ENCODE data around the gene JMJD4. TPM values are rescaled to one million over a fixed set of nuclear protein-coding genes. Genes with fewer than 3 reads are reported as not detected.

JMJD4 gene
- total and polyA plus RNA-seq, 12 donors, result 8.6 to 57.5 (median 27.5) TPM

DNA sequence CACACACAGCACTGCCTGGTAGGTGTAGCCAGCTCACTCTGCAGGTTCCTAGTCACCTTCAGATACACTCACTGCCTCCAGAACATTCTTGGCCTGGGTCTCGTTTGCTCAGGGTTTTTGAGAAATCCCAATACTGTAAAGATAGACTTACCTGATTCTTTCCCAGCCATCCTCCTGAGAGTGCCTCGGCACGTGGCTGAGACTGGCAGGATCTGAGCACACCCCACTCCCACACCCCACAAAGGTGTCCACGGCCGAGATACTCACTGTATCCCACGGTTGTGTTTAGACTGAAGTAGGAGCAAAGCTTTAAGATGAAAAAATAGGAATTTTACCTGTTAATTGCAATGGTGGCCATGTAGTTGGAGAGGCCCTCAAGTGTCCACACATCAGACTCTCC lies 33.5 kb upstream of the JMJD4 start:
- intact Hi-C loops (cut with DNase I), result loop anchor here in 1 of 2 donors (10.0 kb wide), 1 partner anchor 284 kb away; no protein-coding TSS in a partner anchor
- TF ChIP-seq, protein P1, sequence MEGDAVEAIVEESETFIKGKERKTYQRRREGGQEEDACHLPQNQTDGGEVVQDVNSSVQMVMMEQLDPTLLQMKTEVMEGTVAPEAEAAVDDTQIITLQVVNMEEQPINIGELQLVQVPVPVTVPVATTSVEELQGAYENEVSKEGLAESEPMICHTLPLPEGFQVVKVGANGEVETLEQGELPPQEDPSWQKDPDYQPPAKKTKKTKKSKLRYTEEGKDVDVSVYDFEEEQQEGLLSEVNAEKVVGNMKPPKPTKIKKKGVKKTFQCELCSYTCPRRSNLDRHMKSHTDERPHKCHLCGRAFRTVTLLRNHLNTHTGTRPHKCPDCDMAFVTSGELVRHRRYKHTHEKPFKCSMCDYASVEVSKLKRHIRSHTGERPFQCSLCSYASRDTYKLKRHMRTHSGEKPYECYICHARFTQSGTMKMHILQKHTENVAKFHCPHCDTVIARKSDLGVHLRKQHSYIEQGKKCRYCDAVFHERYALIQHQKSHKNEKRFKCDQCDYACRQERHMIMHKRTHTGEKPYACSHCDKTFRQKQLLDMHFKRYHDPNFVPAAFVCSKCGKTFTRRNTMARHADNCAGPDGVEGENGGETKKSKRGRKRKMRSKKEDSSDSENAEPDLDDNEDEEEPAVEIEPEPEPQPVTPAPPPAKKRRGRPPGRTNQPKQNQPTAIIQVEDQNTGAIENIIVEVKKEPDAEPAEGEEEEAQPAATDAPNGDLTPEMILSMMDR (IDR thresholded peaks at IDR 0.05), result no peak
- no peak for TF ChIP-seq POLR2A (IDR thresholded peaks at IDR 0.05)
- WGBS, 4 donors, result 89 to 96% (median 92%) methylated on average over 6 of the region's 6 CpGs

DNA sequence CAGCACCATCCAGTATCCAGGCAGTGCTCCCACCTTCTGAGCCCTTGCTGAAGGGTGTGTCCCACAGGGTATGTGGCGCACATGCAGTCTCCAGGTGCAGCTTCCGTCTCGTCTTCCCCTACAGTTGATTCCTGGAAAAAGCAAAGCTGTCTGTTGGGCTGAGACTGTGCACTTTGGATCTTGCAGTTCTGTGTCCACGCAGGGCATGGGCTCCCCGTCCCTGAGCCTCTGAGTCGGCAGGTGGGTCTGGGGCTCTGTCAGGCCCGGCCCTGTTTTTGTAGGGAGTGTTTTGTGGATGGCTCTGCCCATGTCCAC lies 33.0 kb upstream of the JMJD4 start:
- Histone ChIP-seq H3K27me3 (no peaks in the 10 kb centered on the region), H3K9me3 (replicated peaks in 1 of 3) (no peaks in the 10 kb centered on the region), H3K4me3 (no peak overlapping the region), H3K36me3 (replicated peaks in 1 of 2) (peaks cover 0 to 57% of the 10 kb centered on the region in 2 donors), H3K4me1 (replicated peaks in 1 of 2) (peaks cover 0 to 7% of the 10 kb centered on the region in 2 donors), H3K27ac (no peak overlapping the region)
- TF ChIP-seq, protein P1 (IDR thresholded peaks at IDR 0.05), result no peak
- no peak for TF ChIP-seq POLR2A (IDR thresholded peaks at IDR 0.05)
- intact Hi-C loops (cut with DNase I), result loop anchor here in 1 of 2 donors (10.0 kb wide), 1 partner anchor 283 kb away; no protein-coding TSS in a partner anchor
- WGBS, 4 donors, result 93 to 97% (median 96%) methylated on average over 7 of the region's 7 CpGs
- DNase-seq, result no peak

More for the DNA sequence above, 33.5 kb upstream of the JMJD4 start:
- H3K4me1 ChIP-seq (replicated peaks in 1 of 2), result peaks cover 0 to 5% of the 10 kb centered on the region in 2 donors
- no peaks in the 10 kb centered on the region for H3K9me3 ChIP-seq (replicated peaks in 1 of 3)
- no peak overlapping the region for H3K27ac ChIP-seq
- H3K36me3 ChIP-seq (replicated peaks in 1 of 2), result peaks cover 0 to 57% of the 10 kb centered on the region in 2 donors
- no peak overlapping the region for H3K4me3 ChIP-seq
- DNase-seq, result no peak
- no peaks in the 10 kb centered on the region for H3K27me3 ChIP-seq

DNA sequence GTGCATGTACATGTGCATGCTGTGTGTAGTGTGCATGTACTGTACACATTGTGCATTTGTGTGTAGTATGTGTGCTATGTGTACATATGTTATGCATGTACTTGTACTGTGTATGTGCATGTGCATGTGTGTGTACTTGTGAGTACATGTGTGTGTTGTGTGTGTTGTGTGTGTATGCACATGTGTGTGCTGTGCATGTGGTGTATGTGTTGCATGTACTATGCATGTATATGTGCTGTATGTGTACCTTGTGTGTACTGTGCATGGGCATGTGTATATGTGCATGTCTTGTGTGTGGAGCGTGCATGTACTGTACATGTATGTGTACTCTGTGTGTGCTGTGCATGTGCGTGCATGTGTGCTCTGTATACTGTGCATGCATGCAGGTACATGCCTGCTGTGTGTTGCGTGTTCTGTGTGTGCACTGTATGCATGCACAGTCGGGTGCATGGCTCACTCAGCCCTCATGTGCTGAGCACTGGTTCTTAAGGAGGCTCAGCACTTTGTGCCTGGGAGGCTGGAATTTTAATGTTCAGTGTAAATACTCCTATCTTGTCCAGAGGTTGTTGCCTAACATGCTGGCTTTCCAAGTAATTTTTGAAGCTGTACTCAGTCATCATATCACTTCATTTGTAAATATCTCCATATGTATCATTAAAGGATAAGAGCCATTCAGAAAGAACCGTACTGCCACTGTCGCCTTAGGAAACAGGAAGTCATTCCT lies 32.5 kb upstream of the JMJD4 start:
- Histone ChIP-seq H3K9me3 (replicated peaks in 1 of 3) (no peaks in the 10 kb centered on the region), H3K4me1 (replicated peaks in 1 of 2) (peaks cover 2 to 11% of the 10 kb centered on the region in 2 donors), H3K27ac (no peak overlapping the region), H3K4me3 (no peak overlapping the region), H3K27me3 (no peaks in the 10 kb centered on the region), H3K36me3 (replicated peaks in 1 of 2) (peaks cover 0 to 57% of the 10 kb centered on the region in 2 donors)
- no peak for TF ChIP-seq POLR2A (IDR thresholded peaks at IDR 0.05)
- TF ChIP-seq, protein P1 (IDR thresholded peaks at IDR 0.05), result no peak
- 91 to 94% (median 92%) methylated on average over 6 of the region's 6 CpGs for WGBS, 4 donors
- no peak for DNase-seq
- intact Hi-C loops (cut with DNase I), result loop anchor here in 1 of 2 donors (10.0 kb wide), 1 partner anchor 283 kb away; no protein-coding TSS in a partner anchor

DNA sequence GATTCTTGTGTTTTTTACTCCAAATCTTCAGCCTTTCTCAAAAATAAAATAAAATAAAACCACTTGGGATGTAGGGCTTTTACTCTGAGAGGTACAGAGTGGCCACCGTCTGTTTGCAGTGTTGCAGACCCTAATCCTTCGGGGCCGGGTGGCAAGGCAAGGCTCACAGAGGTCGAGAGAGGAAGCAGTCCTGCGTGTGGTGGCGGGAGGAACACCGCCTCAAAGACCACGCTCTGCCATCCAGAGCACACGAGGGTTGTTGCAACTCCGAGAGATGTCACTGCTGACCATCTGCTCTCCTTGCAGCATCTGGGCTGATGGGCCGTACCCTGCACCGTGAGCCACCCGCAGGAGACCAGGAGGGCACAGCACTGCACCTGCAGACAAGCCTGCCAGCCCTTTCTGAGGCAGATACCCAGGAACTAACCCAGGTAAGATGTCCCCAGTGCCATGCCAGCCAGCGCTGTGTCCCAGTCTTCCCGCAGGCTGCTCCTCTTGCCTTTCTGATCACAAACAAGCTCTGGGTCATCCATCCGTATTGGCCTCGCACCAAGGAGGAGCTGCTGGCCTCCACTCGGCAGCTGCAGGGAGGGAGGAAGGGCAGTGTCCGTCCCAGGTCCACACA lies 31.7 kb upstream of the JMJD4 start:
- Histone ChIP-seq H3K4me3 (no peak overlapping the region), H3K27ac (no peak overlapping the region), H3K4me1 (replicated peaks in 1 of 2) (peaks cover 2 to 17% of the 10 kb centered on the region in 2 donors), H3K36me3 (replicated peaks in 1 of 2) (peaks cover 0 to 57% of the 10 kb centered on the region in 2 donors), H3K27me3 (no peaks in the 10 kb centered on the region), H3K9me3 (replicated peaks in 1 of 3) (no peaks in the 10 kb centered on the region)
- TF ChIP-seq POLR2A (IDR thresholded peaks at IDR 0.05), result no peak
- TF ChIP-seq, protein P1 (IDR thresholded peaks at IDR 0.05), result no peak
- intact Hi-C loops (cut with DNase I), result loop anchor here in 1 of 2 donors (10.0 kb wide), 1 partner anchor 282 kb away; no protein-coding TSS in a partner anchor
- 70 to 78% (median 74%) methylated on average over 12 to 19 of the region's 19 CpGs for WGBS, 4 donors
- DNase-seq, result no peak

All from adrenal gland (tissue), 12 donors.